OCI-LY7 (cell line): ENCODE measurements around the gene ERGIC1.

Source experiments
- CTCF ChIP-seq: fragments of 200-600 bp; sonication (generic); conservative IDR thresholded peaks from 2 replicates; pipeline ENCODE4 v1.5.1; 2014; ENCODE audit warnings: mild to moderate bottlenecking, antibody characterized with exemption, low read length, moderate library complexity, mixed read lengths
- EZH2phosphoT487 ChIP-seq: fragments of 200-600 bp; sonication (generic); IDR thresholded peaks from 2 replicates; pipeline ENCODE4 v1.6.1; 2018; ENCODE audit warnings: low read depth, borderline replicate concordance, mild to moderate bottlenecking, mixed run types, antibody characterized with exemption, low read length, moderate library complexity, mixed read lengths

GRCh38 chr5:172886476-172886875 is 52.4 kb downstream of the ERGIC1 start:
- TF ChIP-seq CTCF (no peak), EZH2phosphoT487 (no peak)
